ENCODE measurements around the gene CCNL2.

Gene CCNL2

DNA sequence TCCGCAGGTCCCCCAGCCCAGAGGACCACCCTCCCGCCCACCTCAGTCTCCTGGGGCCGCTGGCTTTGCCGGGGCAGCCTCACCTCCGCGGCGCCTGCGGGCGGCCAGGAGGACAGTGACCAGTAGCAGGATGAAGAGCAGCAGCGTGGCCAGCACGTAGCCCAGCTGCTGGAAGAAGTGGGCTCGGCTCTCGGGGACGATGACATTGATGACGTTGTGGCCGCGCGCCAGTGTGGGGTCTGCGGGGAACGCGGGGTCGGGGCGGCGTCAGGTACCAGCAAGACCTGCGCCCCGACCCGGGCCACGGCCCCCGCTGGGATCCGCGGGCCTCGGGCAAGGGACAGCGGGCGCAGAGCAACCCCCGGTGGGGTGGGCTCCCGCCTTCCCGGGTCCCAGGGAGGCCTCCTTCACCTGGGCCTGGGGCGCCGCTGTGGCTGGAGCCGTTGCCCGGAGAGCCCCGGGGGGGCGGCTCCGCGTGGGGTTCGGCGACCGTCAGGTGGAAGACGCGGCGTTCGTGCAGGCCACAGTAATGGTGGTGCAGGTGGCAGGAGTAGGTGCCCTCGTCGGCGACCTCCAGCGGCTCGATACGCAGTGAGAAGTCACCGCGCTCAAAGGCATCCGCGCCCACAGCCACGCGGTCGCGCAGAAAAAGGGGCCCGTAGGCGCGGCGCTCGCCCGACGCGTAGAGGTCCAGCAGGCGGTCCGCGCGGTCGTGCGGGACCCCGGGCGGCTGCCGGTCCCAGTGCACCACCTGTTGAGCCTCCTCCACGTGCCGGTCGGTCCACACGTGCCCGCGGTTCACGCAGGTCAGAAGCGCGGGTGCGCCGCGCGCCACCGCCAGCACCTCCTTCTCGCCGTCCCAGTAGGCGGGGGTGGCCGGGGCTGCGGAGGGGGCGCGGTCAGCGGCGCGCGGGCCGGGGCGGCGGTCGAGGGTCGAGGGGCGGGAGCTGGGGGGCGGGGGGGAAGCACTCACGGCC is 44.6 kb downstream of the CCNL2 start:
- no peak for DNase-seq

GRCh38 chr1:1353389-1354151 is 45.6 kb downstream of the CCNL2 start:
- DNase-seq: no peak

GRCh38 chr1:1352786-1353388 is 46.2 kb downstream of the CCNL2 start:
- DNase-seq: no peak

- DNase-seq: no peak
Measured at GRCh38 chr1:1351511-1352427, 47.4 kb downstream of the CCNL2 start.

- DNase-seq: peak; percentile 74
Measured at GRCh38 chr1:1349256-1350012, 49.7 kb downstream of the CCNL2 start, which contains the start of gene DVL1. TSS of gene DVL1 (minus strand) at chr1:1349418. CDS start at chr1:1349065, 353 bp downstream.

GRCh38 chr1:1348420-1349255 is 50.5 kb downstream of the CCNL2 start:
- no peak for DNase-seq

DNA sequence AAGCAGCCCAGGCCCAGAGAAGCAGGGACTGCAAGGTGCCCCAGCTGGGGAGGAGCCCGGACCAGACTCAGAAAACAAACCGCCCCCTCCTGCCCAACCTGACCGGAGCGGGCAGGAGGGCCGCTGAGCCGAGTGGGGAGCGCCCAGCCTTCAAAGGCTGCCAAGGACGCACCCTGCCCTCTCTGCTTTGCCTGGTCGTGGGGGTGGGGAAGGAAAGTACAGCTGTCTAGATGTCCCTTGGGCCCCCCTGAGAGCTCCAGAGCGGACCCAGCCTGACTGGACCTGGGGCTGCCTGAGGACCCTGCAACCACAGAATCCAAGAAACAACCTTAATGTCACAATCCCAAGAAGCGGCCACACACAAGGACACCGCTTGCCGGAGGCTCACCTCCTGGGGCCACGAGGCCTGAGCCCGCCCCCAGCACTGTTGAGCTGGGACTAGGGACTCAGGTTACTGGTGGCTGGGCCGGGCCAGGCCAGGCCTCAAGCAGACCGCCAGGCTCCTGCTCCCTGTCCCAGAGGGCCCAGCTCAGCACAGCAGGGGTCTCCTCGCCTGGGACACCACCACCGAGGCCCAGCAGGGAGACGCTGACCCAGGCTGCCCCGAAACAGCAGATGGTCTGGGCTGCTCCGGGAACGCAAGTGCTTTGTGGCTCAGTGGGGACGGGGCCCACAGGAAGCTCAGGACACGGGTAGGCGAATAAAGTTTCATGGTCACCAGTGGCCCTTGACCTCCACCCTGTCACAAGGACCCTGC is 51.3 kb downstream of the CCNL2 start:
- DNase-seq: no peak

- DNase-seq: no peak
Measured at GRCh38 chr1:1347026-1347595, 52.0 kb downstream of the CCNL2 start.

DNA sequence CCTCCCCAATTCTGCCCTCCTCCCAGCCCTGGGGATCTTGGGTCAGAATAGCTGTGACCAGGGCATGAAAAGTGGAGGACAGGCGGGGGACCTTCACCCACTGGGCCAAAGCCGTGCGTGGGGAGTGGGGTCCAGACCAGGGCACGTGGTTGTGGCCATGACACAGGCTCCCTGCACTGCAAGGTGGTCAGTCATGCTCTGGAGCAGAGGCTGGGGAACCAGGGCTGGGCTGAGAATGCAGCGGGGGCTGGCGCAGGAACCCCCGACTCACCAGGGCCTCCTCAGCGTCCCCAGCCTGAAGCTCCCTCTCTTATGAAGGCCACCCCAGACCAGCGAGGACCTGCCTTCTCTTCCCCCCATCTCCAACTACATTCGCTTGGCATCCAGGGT is 52.6 kb downstream of the CCNL2 start:
- DNase-seq: no peak

DNA sequence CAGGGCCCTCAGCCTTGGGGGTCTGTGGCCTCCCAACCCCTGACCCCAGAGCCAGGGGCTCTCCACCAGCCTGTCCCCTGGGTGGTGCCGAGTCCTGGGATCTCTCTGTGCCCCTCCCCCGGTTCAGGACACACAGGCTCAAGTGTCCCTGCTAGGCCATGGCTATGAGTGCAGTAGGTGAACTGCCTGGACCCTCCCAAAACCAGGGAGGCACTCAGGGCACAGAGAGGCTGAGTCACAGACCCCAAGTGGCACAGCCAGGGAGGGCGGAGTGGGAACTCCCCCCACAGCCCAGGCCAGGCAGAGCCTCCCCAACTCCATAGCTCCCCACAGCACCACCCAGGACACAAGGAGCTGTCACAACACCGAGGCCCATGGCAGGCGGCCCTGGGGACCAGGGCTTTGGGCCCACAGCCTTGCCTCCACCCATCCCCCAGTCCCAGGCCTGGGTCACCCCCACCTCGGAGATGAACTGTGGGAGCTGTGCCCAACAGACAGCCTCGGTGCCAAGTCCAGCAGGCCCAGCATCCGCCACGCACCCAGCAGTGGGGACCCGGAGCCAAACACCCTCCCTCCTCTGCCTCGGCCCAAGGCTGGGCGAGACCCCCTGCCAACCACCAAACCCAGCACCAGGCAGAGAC is 53.2 kb downstream of the CCNL2 start:
- DNase-seq: no peak

DNA sequence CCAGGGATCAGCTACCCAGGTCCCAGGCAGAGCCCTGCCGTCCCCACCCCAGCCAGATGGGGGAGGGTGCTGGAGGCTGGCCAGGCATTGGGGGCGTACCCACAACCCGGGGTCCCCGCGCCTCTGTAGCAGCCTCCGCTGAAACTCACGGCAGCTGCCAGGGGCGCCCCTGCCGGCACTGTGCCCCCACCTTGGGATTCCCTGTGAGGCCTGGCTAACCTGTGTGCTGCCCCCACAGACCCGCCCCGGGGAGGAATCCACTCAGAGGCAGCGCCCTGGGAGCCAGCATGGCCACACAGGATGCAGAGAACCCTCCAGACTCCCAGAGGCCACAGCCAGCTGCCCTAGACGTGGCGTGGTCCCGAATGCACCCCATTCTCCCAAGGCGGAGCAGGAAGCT is 53.8 kb downstream of the CCNL2 start:
- DNase-seq: no peak

GRCh38 chr1:1344655-1345361 is 54.3 kb downstream of the CCNL2 start:
- DNase-seq: no peak

DNA sequence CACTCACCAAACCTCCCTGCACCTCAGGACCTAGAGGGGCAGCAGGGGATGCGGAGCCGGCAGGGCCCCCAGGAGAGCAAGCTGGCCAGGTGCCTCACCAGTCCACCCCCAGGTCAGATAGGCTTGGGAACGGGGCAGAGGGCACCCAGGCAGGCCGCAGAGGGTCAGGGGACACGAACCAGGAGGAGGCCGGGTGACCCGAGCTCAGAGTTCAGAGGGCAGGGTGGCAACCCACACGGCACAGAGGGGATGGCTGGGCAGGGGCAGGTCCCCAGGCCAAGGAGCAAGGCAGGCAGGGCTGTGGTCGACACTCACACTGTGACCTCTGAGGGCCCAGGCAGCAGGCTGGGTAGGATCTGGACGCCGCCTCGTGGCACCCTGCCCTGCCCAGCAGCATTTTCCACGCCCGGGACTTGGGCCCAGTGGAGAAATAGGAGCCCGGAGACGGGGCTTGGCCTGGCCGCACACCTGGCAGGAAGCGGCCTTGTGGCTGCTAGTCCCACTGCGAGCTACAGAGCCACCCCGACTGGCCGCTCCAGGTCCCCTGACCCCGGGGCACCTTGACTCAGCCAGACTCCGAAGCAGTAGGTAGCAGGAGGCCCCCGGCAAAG is 55.2 kb downstream of the CCNL2 start:
- DNase-seq: no peak

DNA sequence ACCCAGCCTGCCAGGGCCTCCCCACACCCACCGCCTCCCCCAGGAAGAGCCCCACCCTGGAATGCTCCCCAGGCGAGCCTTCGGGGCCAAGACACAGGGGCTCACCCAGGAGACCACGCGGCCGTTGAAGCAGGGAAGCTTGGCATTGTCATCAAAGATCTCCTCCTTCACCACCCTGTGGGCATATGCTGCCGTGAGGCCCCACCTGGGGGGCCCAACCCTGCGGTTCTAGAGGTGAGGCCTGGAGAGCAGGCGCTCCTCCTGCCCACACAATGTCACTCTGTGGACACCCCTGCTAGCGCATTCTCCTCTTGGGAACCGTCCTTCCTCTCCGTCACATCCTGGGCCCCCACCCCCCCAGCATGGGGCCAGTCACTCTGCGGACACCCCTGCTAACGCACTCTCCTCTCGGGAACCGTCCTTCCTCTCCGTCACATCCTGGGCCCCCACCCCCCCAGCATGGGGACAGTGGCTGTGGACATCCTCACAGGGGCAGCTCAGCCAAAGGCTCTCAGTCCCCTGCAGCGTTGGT is 56.5 kb downstream of the CCNL2 start:
- no peak for DNase-seq

DNA sequence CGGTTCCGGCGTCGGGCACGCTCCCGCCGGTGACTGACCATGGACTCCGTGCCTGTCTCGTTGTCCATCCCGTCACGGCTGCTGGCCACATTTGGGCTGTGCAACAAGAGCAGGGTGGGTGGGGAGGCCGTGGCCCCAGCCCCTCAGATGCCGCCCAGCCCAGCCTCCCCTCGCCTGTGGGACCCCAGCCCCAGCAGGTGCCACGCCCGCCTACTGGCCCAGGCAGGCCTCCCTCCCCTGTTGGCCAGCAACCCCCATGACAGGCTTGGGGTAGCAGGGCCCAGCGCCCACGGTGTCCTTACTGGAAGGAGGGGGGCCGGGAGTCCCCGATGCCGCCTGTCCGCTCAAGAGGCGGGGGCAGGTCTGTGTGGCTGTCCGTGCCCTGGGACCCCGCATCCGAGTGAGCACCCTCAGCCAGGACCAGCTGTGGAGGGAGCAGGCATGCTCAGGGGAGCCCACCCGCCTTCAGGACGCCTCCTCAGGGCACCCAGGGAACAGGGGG is 57.0 kb downstream of the CCNL2 start:
- no peak for DNase-seq

GRCh38 chr1:1341549-1342021 is 57.5 kb downstream of the CCNL2 start:
- no peak for DNase-seq

Measured in CD4-positive, alpha-beta T cell treated with Interferon gamma for 1 hour (primary cell).